Measurements from ENCODE around the gene ADCK2. TPM values are rescaled to one million over a fixed set of nuclear protein-coding genes. Genes with fewer than 3 reads are reported as not detected.
"Not testable (repeated sequence)": the region's sequence is repeated elsewhere in the genome, so short reads cannot be mapped to it uniquely, and the experiment has no call there.

Gene ADCK2
- polyA plus RNA-seq, 1 donor: 22.2 TPM

DNA sequence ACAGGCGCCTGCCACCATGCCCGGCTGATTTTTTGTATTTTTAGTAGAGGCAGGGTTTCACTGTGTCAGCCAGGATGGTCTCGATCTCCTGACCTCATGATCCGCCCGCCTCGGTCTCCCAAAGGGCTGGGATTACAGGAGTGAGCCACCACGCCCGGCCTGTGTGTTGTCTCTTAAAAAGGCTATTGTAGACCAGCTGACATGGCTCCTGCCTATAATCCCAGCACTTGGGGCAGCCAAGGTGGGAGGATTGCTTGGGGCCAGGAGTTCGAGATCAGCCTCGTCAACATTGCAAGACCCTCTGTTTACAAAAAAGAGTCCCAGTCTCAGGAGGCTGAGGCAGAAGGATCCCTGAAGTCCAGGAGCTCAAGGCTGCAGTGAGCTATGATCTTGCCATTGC, 21.1 kb downstream of the ADCK2 start:
- DNase-seq: not testable (repeated sequence)

- no peak for DNase-seq
These were observed 21.8 kb downstream of the ADCK2 start for GRCh38 chr7:140694592-140694991.

DNA sequence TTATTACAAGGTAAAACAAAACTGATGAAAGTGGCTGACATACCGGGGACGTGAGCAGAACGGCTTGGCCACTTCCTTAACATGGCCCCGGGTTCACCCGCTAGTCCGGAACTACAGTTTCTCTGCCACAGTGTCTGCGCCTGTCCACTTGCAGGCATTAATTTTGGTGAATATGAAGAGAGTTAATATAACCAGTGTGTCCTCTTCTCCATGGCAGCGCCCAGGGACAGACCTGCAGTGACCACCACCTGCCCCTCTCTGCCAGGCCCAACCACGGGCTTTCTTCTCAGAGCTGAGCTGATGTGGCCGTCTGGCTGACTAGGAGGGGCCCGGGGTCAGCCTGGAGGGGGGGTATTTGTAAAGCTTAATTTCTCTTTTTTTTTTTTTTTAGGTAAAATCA, 22.6 kb downstream of the ADCK2 start:
- DNase-seq: no peak

DNA sequence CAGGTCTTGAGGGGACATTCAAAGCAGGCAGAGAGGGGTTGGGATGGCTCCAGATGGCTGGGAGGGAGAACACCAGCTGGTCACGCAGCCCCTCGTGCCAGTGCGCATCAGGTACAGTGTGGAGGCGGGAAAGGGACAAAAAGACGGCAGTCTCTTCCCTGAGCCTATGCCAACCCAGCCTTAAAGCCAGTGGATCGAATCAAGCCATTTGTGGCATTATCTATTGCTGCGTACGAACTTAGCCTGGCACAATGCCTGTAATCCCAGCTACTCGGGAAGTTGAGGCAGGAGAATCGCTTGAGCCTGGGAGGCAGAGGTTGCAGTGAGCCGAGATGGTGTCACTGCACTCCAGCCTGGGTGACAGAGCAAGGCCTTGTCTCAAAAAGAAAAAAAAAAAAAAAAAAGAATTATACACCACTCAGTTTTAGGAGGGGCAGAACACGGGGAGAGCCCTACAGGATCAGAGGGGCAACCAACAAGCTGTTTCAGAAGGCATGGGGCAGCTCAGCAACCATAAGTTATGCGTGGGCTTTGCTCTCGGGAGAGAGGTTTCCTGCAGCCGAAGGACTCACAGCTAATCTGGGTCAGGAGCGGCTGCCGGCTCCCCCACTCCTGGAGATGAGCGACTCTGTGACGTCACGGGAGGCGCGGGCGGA, 23.4 kb downstream of the ADCK2 start:
- DNase-seq: peak; percentile 92

DNA sequence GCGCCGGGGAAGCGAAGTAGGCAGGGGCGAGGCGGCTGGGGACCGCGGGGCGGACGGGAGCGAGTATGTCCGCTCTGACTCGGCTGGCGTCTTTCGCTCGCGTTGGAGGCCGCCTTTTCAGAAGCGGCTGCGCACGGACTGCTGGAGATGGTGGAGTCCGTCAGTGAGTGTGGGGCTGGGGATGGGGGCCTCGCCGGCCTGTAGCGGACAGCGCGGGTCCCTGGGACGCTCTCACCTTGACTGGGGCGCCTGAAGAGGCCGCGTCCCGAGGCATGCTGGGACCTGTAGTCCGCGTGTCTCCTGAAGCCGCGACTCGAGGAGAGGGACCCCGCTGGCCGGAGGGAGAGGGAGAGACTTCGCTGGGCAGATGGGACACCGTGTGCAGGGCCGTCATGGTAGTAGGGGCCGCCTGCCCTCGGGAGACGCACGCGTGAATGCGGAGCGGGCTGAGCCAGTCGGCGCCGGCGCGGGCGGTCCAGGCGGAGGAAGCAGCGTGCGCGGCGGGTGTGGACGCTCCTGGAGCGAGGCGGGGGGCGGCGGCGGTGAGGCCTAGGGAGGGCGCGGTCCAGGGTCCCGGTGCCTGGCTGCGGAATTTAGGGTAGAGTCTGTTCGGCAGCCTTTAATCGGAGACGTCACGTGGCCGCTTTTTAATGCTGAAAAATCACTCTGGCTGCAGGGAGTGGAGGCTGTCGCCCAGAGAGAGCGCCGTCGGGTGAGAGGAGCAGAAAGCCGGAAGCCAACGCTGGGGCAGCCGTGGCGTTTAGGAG, 24.1 kb downstream of the ADCK2 start, which contains the start of gene NDUFB2:
TSS of gene NDUFB2 (plus strand) at position 29 of the 767 bp plus-strand sequence. CDS start at position 66, 37 bp downstream.
- peak; percentile 86 for DNase-seq

DNA sequence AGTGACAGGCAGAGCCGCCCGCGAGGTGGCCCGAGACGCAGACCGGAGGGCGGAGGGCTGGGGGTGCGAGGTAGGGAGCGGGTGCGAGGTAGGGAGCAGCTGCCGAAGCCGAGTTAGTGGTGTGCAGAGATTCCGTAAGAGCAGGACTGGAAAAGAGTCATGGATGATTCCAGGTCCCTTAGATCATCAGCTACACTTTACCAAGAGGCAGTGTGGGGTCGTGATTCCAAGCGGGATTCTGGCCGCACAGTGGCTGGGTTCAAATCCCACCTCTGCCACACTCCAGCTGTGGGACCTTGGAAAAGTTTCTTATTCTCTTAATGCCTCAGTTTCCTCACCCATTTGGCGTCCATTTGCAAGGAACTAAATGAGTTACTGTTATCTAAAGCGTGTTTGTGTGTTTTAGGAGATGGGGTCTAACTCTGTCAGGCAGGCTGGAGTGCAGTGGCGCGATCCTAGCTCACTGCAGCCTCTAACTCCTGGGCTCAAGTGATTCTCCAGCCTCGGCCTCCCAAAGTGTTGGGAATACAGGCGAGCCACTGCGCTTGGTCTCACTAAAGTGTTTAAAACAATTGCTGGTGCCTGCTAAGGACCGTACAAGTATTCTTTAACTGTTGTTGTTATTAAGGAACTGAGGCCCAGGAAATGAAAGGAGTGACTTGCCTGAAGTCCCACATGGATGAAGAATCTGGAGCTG, 24.9 kb downstream of the ADCK2 start:
- DNase-seq: no peak

DNA sequence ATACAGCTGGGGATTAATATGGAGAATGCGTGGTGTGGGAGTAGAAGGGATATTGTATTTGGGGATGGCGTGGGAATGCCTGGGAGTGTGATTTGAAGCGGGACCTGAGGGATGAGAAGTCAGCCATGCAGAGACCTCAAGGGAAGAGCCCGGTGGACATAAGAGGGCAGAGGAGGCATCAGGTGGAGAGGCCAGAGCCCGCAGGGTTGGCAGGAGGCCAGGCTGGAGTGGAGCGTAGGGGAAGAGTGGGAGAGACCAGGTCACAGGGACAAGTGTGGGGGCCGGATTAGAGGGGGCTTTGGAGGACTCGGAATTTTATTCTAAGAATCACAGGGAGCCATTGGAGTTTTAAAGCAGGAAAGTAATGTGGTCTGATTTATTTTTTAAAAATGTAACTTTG, 25.7 kb downstream of the ADCK2 start:
- DNase-seq: no peak

GRCh38 chr7:140702774-140703173, 30.0 kb downstream of the ADCK2 start:
- no peak for DNase-seq

GRCh38 chr7:140704205-140704604, 31.5 kb downstream of the ADCK2 start:
- no peak for DNase-seq

GRCh38 chr7:140707132-140707531, 34.4 kb downstream of the ADCK2 start:
- DNase-seq: no peak

DNA sequence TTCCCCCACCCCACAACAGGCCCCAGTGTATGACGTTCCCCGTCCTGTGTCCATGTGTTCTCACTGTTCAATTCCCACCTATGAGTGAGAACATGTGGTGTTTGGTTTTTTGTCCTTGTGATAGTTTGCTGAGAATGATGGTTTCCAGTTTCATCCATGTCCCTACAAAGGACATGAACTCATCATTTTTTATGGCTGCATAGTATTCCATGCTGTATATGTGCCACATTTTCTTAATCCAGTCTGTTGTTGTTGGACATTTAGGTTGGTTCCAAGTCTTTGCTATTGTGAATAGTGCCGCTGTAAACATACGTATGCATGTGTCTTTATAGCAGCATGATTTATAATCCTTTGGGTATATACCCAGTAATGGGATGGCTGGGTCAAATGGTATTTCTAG, 36.0 kb downstream of the ADCK2 start:
- DNase-seq: not testable (repeated sequence)

GRCh38 chr7:140712392-140712791, 39.6 kb downstream of the ADCK2 start:
- not testable (repeated sequence) for DNase-seq

GRCh38 chr7:140714331-140715040, 41.7 kb downstream of the ADCK2 start:
- DNase-seq: no peak

DNA sequence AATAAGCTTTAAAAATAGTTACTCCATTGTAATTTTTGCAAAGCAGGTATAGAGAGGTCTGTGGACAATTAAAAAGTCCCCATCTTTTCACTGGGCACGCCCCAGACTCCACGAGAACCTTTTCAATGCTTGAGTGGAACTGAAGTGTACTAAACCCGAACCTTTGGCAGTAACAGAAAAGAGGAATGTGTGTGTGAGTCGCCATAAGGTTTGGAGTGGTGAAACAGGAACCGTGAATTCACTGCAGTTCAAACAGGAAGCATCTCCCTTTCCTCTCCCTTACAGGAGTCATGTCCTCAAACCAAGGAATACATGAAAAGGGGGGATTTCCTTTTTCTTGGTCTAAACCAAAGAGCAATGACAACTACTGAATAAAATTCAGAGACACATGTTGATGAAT, 47.0 kb downstream of the ADCK2 start:
- DNase-seq: no peak

- no peak for DNase-seq
These were observed 49.5 kb downstream of the ADCK2 start for GRCh38 chr7:140722254-140722653.

DNA sequence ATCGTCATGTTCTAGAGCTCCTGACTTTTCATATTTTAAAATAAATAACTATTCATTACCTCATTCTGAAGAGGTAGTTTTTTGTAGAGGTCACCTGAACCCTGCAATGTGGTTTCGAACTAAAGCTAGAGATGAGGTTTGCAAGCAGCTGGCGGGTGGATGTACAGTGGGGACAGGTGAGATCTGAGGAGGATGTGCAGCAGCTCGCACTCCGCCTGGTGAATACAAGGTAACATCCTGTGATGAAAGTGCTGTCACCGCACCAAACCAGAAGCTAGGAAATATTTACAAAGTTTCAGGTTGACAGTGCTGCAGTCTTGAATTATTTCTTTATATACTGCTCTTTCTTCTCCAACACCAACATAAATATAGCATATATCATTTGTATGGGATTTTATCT, 50.3 kb downstream of the ADCK2 start:
- no peak for DNase-seq

GRCh38 chr7:140723574-140723973, 50.8 kb downstream of the ADCK2 start:
- no peak for DNase-seq

GRCh38 chr7:140724706-140725105, 52.0 kb downstream of the ADCK2 start:
- DNase-seq: no peak

DNA sequence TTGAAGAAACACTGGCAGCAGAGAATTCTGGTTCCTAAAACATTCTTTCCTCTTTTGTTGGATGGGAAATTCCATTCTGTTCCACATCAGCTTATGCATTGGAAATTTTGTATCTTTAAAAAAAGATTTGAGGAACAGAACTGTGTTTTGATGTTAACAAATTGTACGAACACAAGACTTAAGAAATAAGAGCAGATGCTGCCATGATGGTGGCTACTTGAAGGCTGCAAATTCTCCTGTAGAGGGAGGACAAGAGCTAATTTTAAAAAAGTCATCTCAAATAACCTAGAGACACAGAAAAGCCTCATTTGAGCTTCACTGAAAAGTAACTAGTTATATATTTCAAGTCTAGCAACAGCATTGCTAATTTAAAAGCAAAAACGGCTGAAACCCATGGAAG, 53.5 kb downstream of the ADCK2 start:
- no peak for DNase-seq

DNA sequence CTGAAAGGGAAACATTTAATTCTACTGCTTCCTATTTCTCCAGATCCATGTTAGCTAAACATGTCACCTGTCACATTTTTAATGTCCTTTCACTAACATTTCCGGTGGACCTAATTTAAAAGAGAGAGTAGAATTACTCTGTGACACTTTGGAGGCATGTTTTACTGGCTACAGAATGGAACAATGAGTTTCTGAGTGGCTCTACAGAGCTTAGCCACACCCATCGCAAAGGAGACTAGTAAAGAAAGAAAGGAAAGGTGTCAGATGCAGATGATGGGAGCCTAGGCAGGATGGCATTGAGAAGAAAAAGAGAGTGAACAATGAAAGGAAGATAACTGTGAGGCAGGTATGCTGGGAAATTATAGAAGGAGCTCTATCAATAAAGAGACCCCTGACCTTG, 59.7 kb downstream of the ADCK2 start:
- DNase-seq: no peak

DNA sequence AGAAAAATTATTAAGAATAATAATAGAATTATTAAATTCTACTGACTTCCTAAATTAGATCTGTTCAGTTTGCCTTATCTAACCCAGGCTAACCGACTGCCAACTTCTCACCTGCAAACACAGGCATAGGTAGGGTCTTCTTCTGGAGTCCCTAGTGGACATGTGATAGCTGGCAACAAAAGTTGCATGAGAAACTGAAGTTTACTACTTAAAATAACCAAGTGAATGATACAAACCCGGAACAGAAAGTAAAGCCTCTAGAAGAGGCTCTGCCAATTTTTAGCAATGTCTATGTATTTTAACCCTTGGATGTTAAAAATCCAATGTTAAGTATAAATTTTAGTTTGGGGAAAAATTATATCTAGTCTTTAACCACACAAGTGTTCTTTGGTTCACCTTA, 61.4 kb downstream of the ADCK2 start:
- no peak for DNase-seq

DNA sequence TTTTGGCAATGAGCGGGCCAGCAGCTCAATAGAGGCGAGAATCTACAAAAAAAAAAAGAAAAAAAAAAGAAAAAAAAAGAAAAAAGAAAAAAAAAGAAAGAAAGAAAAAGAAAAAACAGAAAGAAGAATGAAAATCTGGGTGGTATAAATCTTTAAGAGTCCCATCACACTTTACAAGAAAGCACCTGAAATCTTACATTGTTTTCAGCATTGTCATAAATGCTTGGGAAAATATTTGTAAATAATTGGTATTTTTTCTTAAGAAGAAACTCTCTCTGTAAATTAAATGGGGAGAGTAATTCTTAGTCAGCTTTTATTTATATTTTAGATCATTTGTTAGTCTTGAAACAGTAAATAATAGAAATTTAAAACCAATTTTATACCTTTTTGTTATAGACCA, 62.0 kb downstream of the ADCK2 start:
- no peak for DNase-seq

GRCh38 chr7:140738280-140738679, 65.5 kb downstream of the ADCK2 start:
- DNase-seq: no peak

Data from left kidney (tissue), 2 donors.